Activated CD4-positive, alpha-beta memory T cell treated with anti-CD3 and anti-CD28 coated beads, Interleukin-2, amount 10 ng/mL, durations not matched to agents 7 days and 5 days (primary cell): ENCODE measurements around the gene FCRL5. TPM values are rescaled to one million over a fixed set of nuclear protein-coding genes. Genes with fewer than 3 reads are reported as not detected.

Experiments used
- CTCF ChIA-PET: fragments of 350-600 bp; sonication (Branson Sonifier 250); formaldehyde crosslinking; loops from one replicate; lab custom pipeline; 2021; ENCODE audit warnings: antibody characterized with exemption, inconsistent platforms; lab: Charles Lee
- POLR2A ChIA-PET: fragments of 350-600 bp; sonication (Branson Sonifier 250); formaldehyde crosslinking; loops from one replicate; lab custom pipeline; 2021; ENCODE audit warnings: antibody characterized with exemption; lab: Charles Lee
- DNase-seq: peaks from one replicate; pipeline ENCODE4 v3.0.0-alpha.2; 2020
- H3K27ac Mint-ChIP-seq: one replicate; pipeline ENCODE4 v1.8.0; 2021; ENCODE audit warnings: mild to moderate bottlenecking, mixed read lengths
- H3K27me3 Mint-ChIP-seq: one replicate; pipeline ENCODE4 v1.8.0; 2021; ENCODE audit warnings: mixed read lengths
- H3K36me3 Mint-ChIP-seq: one replicate; pipeline ENCODE4 v1.8.0; 2021; ENCODE audit warnings: low read depth, mixed read lengths
- H3K4me1 Mint-ChIP-seq: one replicate; pipeline ENCODE4 v1.8.0; 2021; ENCODE audit warnings: mixed read lengths
- H3K4me3 Mint-ChIP-seq: one replicate; pipeline ENCODE4 v1.8.0; 2021; ENCODE audit warnings: mild to moderate bottlenecking, mixed read lengths
- H3K9me3 Mint-ChIP-seq: one replicate; pipeline ENCODE4 v1.8.0; 2021; ENCODE audit warnings: mixed read lengths
- total RNA-seq, 2 experiments: library from RNA; stranded (reverse); gene quantifications; one replicate each; pipeline ENCODE4 v1.2.3, GENCODE V29; 2021

Gene FCRL5
- total RNA-seq: not detected

- POLR2A ChIA-PET: no interaction called here
- Mint-ChIP-seq H3K4me1 (no peaks in the 10 kb centered on the region), H3K4me3 (no peak within 1 kb of the TSS), H3K9me3 (no peaks in the 10 kb centered on the region), H3K27ac (no peak within 1 kb of the TSS), H3K36me3 (no peaks in the 10 kb centered on the region), H3K27me3 (peaks cover 9% of the 10 kb centered on the region)
- CTCF ChIA-PET: no interaction called here
- no peak for DNase-seq
Measured at GRCh38 chr1:157551694-157552693, at the start of gene FCRL5. Gene FCRL5, minus strand, starts transcription at chr1:157552515. Its CDS starts 153 bp downstream, at chr1:157552362.

DNA sequence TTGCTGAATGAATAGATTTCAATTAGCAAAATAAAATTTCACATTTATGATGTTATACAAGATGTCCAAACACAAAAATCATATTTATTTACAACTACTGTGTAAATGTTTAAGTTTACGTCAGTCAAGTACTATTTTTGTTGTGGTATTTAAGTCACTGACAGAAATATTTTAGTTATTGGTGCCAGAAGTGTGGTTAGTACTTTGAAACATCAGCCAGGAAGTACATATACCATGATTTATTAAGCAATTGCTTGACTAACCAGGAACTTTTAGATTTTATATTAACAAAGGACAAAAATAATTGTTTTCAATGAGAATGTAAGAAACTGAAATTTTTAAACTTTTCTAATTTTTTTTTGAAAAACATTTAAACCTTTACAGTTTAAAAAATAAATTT lies 47.9 kb upstream of the FCRL5 start:
- POLR2A ChIA-PET: no interaction called here
- Mint-ChIP-seq H3K27ac (no peak overlapping the region), H3K9me3 (no peaks in the 10 kb centered on the region), H3K4me1 (peaks cover 2% of the 10 kb centered on the region), H3K4me3 (no peak overlapping the region), H3K36me3 (no peaks in the 10 kb centered on the region), H3K27me3 (peaks cover 17% of the 10 kb centered on the region)
- DNase-seq: no peak
- CTCF ChIA-PET: no interaction called here

DNA sequence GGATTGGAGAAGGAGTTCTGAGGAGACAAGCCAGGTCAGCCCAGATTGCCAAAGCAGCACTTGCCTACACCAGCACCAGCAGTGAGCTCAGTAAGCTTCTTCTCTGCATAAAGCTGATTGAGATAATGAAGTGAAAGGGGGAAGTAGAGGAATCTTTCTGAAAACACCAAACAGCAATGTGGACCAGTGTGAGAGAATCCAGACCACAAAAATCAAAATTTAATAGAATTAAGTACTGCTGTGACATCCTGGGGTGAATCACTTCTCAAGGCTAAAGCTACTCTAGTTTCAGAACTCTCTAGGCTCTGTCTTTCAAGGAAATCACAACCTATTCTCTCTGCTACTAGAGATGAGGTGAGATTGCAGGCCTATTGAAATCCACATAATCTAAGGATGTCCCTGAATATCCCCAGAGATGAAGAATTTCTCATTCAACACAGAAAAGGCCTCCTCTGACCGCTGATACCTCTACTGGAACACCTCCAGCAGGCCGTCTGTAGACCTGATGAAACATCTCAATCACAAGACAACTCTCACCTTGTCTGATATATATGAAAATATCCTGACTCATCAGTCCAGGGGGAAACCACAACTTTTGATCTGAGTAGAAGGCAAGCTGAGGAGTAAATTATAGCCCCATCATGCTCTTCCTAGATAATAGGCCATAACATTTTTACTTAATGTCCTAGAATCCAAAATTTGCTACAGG lies 45.8 kb upstream of the FCRL5 start, which contains the start of gene FCRL4:
Gene FCRL4 (minus strand): TSS at position 127 of the 709 bp plus-strand sequence. CDS start 141 bp downstream, outside the sequence.
- no peak within 1 kb of the TSS for H3K4me3 Mint-ChIP-seq
- H3K27me3 Mint-ChIP-seq: peaks cover 17% of the 10 kb centered on the region
- no peak within 1 kb of the TSS for H3K27ac Mint-ChIP-seq
- no peaks in the 10 kb centered on the region for H3K9me3 Mint-ChIP-seq
- H3K4me1 Mint-ChIP-seq: peaks cover 2% of the 10 kb centered on the region
- DNase-seq: no peak
- ChIA-PET POLR2A (no interaction called here), CTCF (no interaction called here)
- H3K36me3 Mint-ChIP-seq: no peaks in the 10 kb centered on the region

- H3K4me3 Mint-ChIP-seq: no peak overlapping the region
- no peak overlapping the region for H3K27ac Mint-ChIP-seq
- peaks cover 20% of the 10 kb centered on the region for H3K27me3 Mint-ChIP-seq
- H3K4me1 Mint-ChIP-seq: peaks cover 2% of the 10 kb centered on the region
- no peaks in the 10 kb centered on the region for H3K9me3 Mint-ChIP-seq
- CTCF ChIA-PET: interaction anchor here (2.3 kb wide), 1 partner anchor 16 kb away, joined by 7 read pairs; no protein-coding TSS in a partner anchor
- DNase-seq: no peak
- H3K36me3 Mint-ChIP-seq: no peaks in the 10 kb centered on the region
- POLR2A ChIA-PET: no interaction called here
Measured at GRCh38 chr1:157596384-157596783, 44.1 kb upstream of the FCRL5 start.

GRCh38 chr1:157595356-157595755 lies 43.0 kb upstream of the FCRL5 start:
- Mint-ChIP-seq H3K4me3 (no peak overlapping the region), H3K4me1 (peaks cover 2% of the 10 kb centered on the region), H3K27me3 (peaks cover 17% of the 10 kb centered on the region), H3K9me3 (no peaks in the 10 kb centered on the region), H3K36me3 (no peaks in the 10 kb centered on the region), H3K27ac (no peak overlapping the region)
- no peak for DNase-seq
- ChIA-PET CTCF (interaction anchor here (2.3 kb wide), 1 partner anchor 15 kb away, joined by 7 read pairs; no protein-coding TSS in a partner anchor), POLR2A (no interaction called here)

DNA sequence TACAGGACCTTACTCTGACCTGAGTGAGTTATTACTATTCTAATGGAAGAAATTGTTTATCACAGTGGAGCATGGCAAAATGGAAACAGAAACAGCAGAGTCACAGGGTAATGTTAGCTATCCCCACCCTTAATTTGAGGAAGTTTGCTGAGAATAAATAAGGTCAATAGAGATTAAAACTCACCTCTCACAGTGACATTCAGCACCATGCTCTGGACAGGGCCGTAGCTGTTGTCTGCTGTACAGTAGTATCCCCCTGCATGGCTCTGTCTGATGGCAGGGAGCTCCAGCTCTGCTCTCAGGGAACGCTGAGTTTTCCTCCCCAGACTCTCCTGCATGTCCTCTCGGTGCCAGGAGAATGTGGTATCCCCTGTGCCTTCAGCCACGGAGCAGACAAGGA lies 33.7 kb upstream of the FCRL5 start:
- peaks cover 7% of the 10 kb centered on the region for H3K27me3 Mint-ChIP-seq
- POLR2A ChIA-PET: no interaction called here
- no peak overlapping the region for H3K27ac Mint-ChIP-seq
- CTCF ChIA-PET: no interaction called here
- DNase-seq: no peak
- H3K9me3 Mint-ChIP-seq: no peaks in the 10 kb centered on the region
- H3K4me3 Mint-ChIP-seq: no peak overlapping the region
- no peaks in the 10 kb centered on the region for H3K36me3 Mint-ChIP-seq
- no peaks in the 10 kb centered on the region for H3K4me1 Mint-ChIP-seq

DNA sequence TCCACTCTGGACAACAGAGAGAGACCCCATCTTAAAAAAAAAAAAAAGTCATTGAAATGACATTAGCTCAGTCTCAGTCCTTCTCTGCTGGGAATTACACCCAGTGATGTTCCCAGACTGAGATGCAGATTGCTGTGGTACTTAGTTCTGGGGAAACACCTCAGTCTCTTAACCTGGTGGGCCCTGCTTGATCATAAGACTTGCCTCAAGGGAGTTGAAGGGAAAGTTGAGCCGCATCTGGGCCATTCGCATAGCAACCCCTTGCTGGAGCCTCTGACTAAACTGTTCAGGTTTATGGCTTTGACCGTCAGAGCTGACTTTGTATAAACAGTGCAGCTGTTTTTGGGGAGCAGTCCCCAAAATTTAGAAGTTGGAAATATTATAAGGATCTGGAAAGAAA lies 32.2 kb upstream of the FCRL5 start:
- H3K27me3 Mint-ChIP-seq: peaks cover 10% of the 10 kb centered on the region
- CTCF ChIA-PET: no interaction called here
- H3K4me1 Mint-ChIP-seq: no peaks in the 10 kb centered on the region
- no peak overlapping the region for H3K27ac Mint-ChIP-seq
- no peaks in the 10 kb centered on the region for H3K36me3 Mint-ChIP-seq
- no peaks in the 10 kb centered on the region for H3K9me3 Mint-ChIP-seq
- no peak for DNase-seq
- no peak overlapping the region for H3K4me3 Mint-ChIP-seq
- POLR2A ChIA-PET: no interaction called here

DNA sequence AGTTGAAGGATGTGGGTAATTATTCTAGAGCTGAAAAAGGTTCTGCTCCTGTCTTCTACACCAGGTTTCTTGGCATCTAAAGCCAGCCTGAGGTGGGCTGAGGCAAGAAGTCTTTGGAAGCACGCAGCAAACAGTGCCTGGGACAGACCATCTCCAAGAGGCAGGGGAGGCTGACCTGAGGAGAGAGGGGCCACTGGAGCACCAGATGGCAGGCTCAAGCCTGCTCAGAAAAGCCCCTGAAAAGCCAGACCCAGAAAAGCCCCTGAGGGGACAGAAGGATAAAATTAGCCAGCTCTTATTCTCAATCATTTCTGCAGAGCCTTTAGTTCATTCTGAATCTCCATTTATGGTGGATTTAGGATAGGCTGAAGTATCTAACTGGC lies 28.5 kb upstream of the FCRL5 start:
- H3K9me3 Mint-ChIP-seq: no peaks in the 10 kb centered on the region
- no peak for DNase-seq
- CTCF ChIA-PET: interaction anchor here (0.6 to 2.0 kb wide), 19 partner anchors 8 to 546 kb away, joined by 3 to 14 read pairs (median 4); no protein-coding TSS in a partner anchor

DNA sequence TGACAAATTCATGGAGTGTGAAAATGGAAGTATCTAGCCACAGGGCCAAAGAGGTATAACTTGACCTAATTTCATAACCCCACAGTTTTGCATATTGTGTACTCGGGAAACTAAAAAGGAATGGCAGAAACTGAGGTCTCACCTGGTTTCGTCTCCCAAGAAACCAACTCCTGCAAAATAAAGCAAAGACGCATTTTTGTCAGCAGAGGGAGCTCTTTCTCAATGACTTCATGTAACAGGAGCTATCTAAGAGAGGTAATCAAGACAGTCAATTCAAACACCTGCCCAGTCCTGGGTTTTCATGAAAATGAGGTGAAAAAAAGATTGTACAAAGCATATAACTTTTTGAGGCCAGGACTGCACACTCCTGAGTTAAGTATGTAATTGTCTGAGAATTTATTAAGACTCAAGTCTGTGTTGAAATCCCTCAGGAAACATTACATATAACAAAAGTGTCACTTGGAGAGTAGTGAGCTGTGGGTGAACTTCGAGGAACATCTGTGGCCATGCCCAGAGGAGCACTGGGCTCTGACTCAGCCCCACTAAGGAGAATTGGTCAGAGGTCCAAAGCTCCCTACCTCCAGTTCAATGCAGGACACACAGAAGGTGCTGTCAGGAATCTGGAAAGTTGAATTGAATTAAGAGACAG lies 28.0 kb upstream of the FCRL5 start:
- DNase-seq: no peak
- H3K9me3 Mint-ChIP-seq: no peaks in the 10 kb centered on the region
- CTCF ChIA-PET: interaction anchor here (0.6 to 2.0 kb wide), 19 partner anchors 8 to 547 kb away, joined by 3 to 14 read pairs (median 4); no protein-coding TSS in a partner anchor

More for the DNA sequence above, 28.5 kb upstream of the FCRL5 start:
- no peak overlapping the region for H3K27ac Mint-ChIP-seq
- POLR2A ChIA-PET: no interaction called here
- H3K36me3 Mint-ChIP-seq: no peaks in the 10 kb centered on the region
- no peak overlapping the region for H3K4me3 Mint-ChIP-seq
- H3K27me3 Mint-ChIP-seq: peaks cover 14% of the 10 kb centered on the region
- no peaks in the 10 kb centered on the region for H3K4me1 Mint-ChIP-seq

GRCh38 chr1:157577420-157577819 lies 25.1 kb upstream of the FCRL5 start:
- POLR2A ChIA-PET: no interaction called here
- no peak overlapping the region for H3K27ac Mint-ChIP-seq
- no peaks in the 10 kb centered on the region for H3K36me3 Mint-ChIP-seq
- H3K27me3 Mint-ChIP-seq: peaks cover 25% of the 10 kb centered on the region
- no peak overlapping the region for H3K4me3 Mint-ChIP-seq
- H3K9me3 Mint-ChIP-seq: no peaks in the 10 kb centered on the region
- CTCF ChIA-PET: interaction anchor here (1.5 kb wide), 1 partner anchor 114 kb away, joined by 3 read pairs; no protein-coding TSS in a partner anchor
- no peak for DNase-seq
- no peaks in the 10 kb centered on the region for H3K4me1 Mint-ChIP-seq

More for the DNA sequence above, 28.0 kb upstream of the FCRL5 start:
- no peaks in the 10 kb centered on the region for H3K4me1 Mint-ChIP-seq
- no peak overlapping the region for H3K27ac Mint-ChIP-seq
- POLR2A ChIA-PET: no interaction called here
- peaks cover 15% of the 10 kb centered on the region for H3K27me3 Mint-ChIP-seq
- H3K4me3 Mint-ChIP-seq: no peak overlapping the region
- H3K36me3 Mint-ChIP-seq: no peaks in the 10 kb centered on the region

GRCh38 chr1:157575744-157576143 lies 23.4 kb upstream of the FCRL5 start:
- Mint-ChIP-seq H3K36me3 (no peaks in the 10 kb centered on the region), H3K27me3 (peaks cover 22% of the 10 kb centered on the region), H3K4me3 (no peak overlapping the region), H3K4me1 (no peaks in the 10 kb centered on the region), H3K27ac (no peak overlapping the region), H3K9me3 (no peaks in the 10 kb centered on the region)
- ChIA-PET POLR2A (no interaction called here), CTCF (no interaction called here)
- DNase-seq: no peak

DNA sequence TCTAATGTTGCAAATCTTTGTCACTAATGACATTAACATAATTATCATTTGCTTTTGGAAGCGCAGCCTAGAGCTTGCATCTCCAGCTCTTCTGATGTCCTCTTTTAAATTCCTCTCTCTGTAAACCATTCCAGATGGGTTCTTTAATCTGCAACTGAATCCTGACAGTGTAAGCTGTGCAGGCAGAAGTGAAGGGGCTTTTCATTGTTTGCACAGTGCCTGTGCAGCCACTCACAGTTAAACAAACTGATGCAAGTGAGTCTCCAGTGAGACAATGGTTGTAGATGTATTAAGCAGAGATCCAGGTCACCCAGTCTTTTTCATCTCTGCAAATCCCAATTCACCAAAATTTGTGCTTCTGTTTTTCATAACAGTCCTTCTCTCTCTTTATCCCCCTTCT lies 22.5 kb upstream of the FCRL5 start:
- Mint-ChIP-seq H3K9me3 (no peaks in the 10 kb centered on the region), H3K4me1 (no peaks in the 10 kb centered on the region), H3K27me3 (peaks cover 17% of the 10 kb centered on the region), H3K4me3 (no peak overlapping the region), H3K27ac (no peak overlapping the region), H3K36me3 (no peaks in the 10 kb centered on the region)
- CTCF ChIA-PET: no interaction called here
- no peak for DNase-seq
- POLR2A ChIA-PET: no interaction called here
